Measurements from ENCODE around the gene MMP10.

MMP10 gene

GRCh38 chr11:102724904-102725500, 55.4 kb downstream of the MMP10 start, which contains the start of gene MMP8:
MMP8 (minus strand) TSS chr11:102724954; CDS start chr11:102724855, 99 bp downstream.
- DNase-seq: peak; percentile 33

GRCh38 chr11:102722821-102723220, 57.6 kb downstream of the MMP10 start:
- no peak for DNase-seq
